GM19452 (cell line): ENCODE data around the gene TEAD4.

Experiments
- ATAC-seq: cut with Tn5 transposase; IDR thresholded peaks from one replicate; pipeline ENCODE4 v1.9.1; 2021; ENCODE audit not compliant: unreplicated experiment

Gene TEAD4

GRCh38 chr12:2959192-2959504 is at the start of gene TEAD4:
TEAD4 (plus strand) TSS chr12:2959397.
- ATAC-seq, result no peak

DNA sequence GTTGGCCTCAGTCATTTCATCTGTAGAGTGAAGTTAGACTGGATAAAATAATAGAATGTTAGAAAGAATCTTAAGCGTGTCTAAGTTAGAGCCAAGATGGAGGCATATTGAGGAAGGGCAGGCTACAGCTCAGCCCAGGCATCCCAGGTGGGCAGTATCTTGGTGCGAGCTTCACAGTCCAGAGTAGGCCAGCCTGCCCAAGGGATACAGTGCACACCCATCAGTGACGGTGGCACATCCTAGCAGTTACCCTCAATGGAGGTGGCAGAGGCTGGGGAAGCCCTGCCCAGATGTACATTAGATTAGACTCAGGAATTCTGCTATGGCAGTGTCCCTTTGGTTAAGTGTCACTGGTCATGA is 47.0 kb upstream of the TEAD4 start:
- no peak for ATAC-seq

- ATAC-seq, result no peak
These were observed 39.9 kb upstream of the TEAD4 start for GRCh38 chr12:2919249-2919648.

GRCh38 chr12:2922329-2922728 is 36.9 kb upstream of the TEAD4 start:
- no peak for ATAC-seq

DNA sequence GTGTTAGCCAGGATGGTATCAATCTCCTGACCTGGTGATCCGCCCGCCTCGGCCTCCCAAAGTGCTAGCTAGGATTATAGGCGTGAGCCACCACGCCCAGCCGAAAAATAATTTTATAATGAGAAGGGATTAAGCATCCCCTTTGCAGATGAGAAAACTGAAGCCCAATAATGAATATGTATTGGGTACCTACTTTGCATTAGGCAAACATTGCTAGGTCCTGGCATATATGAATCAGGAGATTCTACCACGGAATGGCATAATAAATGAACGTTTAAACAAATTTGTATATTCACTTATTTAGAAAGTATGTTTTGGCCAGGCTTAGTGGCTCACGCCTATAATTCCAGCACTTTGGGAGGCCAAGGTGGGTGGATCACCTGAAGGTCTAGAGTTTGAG is 36.1 kb upstream of the TEAD4 start:
- ATAC-seq, result no peak

- no peak for ATAC-seq
These were observed 35.2 kb upstream of the TEAD4 start for GRCh38 chr12:2924019-2924418.

DNA sequence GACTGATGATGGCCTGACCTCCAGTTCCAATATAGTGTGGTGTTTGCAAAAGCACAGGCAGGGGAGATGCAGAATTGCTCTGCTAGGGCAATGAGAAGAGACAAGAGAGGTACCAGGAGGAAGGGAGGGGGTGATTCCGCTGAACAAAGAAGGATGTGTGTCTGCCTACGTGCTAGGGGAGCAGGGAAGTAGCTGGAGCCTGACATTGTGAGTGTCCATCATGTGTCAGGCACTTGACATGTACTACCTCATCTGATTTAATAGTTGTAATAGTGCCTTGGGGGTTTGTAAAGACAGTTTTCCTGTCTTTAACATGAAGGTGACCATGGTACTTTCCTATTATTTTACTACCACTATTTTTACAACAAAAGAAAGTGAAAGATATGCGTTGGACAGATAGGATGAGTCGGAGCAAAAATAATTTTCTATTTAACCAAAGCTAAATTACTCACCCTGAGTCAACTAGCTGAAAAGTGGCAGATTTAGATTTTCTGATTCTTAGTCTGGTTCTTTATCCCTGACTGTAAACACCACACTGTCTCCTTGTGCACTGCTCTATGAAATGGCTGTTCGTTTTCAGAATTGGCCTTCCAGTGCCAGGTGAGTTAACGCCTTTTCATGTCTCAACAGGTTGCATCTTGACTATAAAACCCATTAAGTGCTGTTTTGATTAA is 33.7 kb upstream of the TEAD4 start:
- ATAC-seq, result no peak

DNA sequence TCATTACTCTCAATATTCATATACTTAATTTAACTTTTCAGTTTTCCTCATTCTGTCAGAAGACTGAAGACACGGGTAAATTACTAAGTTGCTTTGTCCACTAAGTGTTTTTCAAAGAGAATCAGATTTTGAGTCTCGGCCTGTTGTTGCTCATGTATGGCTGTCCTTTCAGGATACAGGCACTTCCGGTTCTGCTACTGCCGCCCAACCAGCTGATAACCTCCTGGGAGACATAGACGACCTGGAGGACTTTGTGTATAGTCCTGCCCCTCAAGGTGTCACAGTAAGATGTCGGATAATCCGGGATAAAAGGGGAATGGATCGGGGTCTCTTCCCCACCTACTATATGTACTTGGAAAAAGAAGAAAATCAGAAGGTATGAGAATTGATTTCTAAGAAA is 28.3 kb upstream of the TEAD4 start:
- no peak for ATAC-seq

- ATAC-seq, result no peak
These were observed 25.6 kb upstream of the TEAD4 start for GRCh38 chr12:2933586-2933985.

- ATAC-seq, result no peak
These were observed 24.8 kb upstream of the TEAD4 start for GRCh38 chr12:2934371-2934770.

GRCh38 chr12:2936301-2936700 is 22.9 kb upstream of the TEAD4 start:
- no peak for ATAC-seq

DNA sequence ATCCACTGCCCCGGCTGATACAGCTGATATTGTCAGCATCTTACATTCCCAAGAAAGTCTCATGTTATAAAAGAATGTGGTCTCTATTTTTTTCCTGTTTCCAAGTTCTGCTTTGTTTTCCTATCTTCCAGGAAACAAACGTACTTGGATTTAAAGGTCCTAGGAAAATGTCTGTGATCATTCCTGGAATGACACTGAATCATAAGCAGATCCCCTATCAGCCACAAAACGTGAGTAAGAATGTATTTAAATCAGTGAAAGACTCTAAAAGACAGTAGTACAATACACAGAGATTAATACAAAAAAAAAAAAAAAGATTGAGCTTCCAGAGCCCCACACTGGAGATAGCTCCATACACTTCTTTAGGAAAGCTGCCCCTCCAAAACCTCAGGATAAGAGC is 21.7 kb upstream of the TEAD4 start:
- no peak for ATAC-seq

GRCh38 chr12:2939191-2939590 is 20.0 kb upstream of the TEAD4 start:
- ATAC-seq, result no peak

DNA sequence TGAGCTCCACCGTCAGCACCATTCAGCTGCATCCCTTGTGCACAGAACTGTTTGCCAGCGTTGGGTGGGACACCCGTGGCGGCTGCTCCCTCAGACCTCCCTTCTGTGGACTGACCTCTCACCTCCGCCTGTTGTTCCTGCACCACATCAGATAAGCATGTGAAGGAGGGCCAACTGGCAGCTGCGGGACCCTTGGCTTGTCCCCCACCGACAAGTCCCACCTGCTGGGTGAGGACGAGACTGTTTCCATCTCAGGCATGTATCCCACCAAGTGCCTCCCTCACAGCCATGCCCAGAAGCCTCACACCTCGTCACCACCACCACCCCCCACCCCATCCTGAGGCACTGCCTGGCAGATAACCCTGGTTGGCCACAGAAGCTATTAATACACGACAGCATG is 18.6 kb upstream of the TEAD4 start:
- no peak for ATAC-seq

- ATAC-seq, result no peak
These were observed 17.7 kb upstream of the TEAD4 start for GRCh38 chr12:2941524-2941923.

DNA sequence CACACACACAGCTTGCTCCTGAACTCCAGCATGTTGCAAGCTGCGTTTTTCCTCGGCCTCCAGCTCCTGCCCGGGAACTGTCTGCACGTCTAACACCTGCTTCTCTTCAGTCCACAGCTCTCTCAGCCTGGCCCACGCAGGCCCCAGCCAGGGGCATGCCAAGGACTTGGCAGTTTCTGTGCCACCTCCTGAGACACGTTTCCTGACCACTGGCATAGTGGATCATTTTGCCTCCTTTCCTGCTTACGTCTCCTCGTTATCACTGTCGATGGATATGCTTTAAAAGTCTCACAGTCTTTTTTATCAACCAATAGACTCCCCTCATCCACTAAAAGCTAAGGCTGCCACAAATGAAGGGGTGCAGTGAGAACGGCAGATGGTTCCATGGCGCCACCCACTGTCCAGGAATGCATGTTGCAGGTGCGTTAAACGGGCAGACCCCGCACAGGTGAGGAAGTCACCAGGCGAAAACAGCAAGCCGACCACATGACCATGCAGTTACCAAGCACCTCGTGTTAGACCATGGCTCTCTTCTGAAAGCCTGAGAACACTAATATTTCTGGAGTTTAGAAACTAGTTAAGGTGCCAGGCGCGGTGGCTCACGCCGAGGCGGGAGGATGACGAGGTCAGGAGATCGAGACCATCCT is 14.7 kb upstream of the TEAD4 start:
- no peak for ATAC-seq

DNA sequence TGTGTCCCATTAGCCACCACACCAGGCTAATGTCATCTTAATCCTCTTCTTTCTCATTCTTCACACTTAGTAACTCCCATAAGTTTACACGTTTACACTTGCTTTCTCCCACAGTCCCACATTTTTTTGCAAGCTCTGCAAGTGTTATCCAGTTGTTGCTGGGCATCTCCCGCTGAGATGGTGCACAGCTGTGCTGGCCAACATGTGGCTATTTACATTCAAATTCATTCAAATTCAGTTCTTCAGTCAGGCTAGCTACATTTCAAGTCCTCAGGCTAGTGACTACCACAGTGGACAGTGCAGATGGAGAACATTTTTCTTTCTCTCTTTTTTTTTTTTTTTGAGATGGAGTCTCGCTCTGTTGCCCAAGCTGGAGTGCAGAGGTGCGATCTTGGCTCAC is 9.8 kb upstream of the TEAD4 start:
- no peak for ATAC-seq

GRCh38 chr12:2955888-2956287 is 3.3 kb upstream of the TEAD4 start:
- ATAC-seq, result no peak

DNA sequence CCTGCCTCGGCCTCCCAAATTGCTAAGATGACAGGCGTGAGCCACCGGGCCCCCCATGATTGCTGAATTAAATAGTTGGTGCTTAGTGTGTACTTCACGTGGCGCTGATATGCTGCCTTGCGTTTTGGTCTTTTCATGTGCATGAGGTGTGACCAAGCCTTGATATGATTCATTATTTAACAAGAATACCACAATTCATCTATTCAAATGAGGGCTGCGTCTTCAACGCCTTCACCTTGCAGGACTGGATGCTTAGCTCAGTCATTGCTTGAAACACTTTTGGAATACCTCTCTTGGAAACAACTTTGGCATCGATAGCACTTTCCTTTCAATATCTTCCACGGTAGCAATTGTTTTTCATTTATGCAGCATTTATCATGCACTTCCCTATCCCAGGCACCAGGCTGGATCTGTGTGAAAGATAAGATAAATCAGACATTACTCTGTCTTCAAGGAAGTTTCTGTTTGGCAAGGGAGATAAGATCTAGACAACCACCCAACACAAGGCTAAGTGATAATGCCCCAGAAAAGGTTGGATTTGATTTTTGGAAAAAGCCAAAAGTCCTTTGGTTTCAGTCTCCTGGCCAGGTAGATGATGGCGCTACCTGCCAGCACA is 1.3 kb upstream of the TEAD4 start:
- no peak for ATAC-seq

DNA sequence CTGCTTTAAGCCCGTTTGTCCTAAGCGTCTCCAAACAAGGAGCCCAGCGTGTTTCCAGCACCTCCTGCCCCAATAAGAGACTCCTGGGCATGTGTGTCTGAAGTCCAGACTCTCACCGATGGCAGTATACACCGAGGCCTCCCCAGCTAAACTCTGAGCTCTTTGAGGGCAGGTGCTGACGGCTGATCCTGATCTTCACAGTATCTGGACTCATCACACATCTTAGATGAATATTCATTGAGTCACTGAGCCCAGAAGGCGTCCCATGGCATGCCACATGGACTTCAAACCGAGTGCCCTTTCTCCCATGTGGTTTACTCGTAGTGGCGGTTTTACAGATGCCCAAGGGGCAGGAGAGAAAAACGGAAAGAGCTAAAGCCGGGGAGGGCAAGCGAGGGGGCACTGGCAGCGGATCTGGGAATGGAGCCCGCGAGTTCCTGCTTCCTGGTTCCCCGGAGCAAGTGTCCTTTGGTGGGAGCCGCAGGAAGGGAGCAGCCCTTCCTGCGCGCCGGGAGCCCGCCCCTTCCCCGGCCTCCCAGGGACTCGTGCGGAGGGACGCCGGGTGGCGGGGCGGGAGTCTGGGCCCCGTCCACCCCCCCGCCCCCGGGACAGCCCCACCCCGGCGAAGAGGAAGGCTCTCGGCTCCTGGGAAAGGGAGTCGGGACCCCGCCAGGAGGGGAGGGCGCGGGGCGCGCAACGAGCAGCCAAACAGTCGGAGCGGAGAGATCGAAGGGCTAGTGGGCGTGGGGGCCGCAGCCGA is 585 bp upstream of the TEAD4 start:
- ATAC-seq, result no peak

- ATAC-seq, result no peak
These were observed 550 bp downstream of the TEAD4 start for GRCh38 chr12:2959505-2960389.
